ENCODE data around the gene MARK3. TPM values are rescaled to one million over a fixed set of nuclear protein-coding genes. Genes with fewer than 3 reads are reported as not detected.

Gene MARK3
- total and polyA plus RNA-seq, 2 of the 13 experiments (the other 11 are each of a cell fraction or from before 2014, with no cell fraction given) = 47.7 to 56.6 TPM

- H3K79me2 ChIP-seq (ENCODE audit: insufficient read depth, low read length) = peaks cover 27% of the 10 kb centered on the region
- peaks cover 34% of the 10 kb centered on the region for H3K4me1 ChIP-seq (ENCODE audit: insufficient read depth, low read length)
- peaks cover 39% of the 10 kb centered on the region for H4K20me1 ChIP-seq (ENCODE audit: insufficient read depth, low read length)
- DNase-seq (ENCODE audit: low spot score) (no peak), ATAC-seq (no peak), FAIRE-seq (no peak)
- H3K27me3 ChIP-seq (ENCODE audit: control insufficient read depth in 1 of 2, insufficient read depth in 2 of 2, low read length in 2 of 2) = no peaks in the 10 kb centered on the region; a peak in 1 of 5 replicates
- WGBS (ENCODE audit: low lambda C conversion rate) = 94% methylated on average over 3 of the region's 3 CpGs
- H3K4me2 ChIP-seq (ENCODE audit: low read depth, low read length) = no peak overlapping the region
- POLR2A ChIA-PET = no interaction called here
- BruUV-seq (replicated peaks) = no TSS peak
- intact Hi-C loops (cut with micrococcal nuclease; ENCODE audit: unreplicated experiment) = no loop called here
- CTCF ChIA-PET (ENCODE audit: low intra/inter-chr PET ratio, low total read pairs) = no interaction called here
- no peak overlapping the region for H3K9ac ChIP-seq (ENCODE audit: insufficient read depth, low read depth, low read length)
- H3K27ac ChIP-seq (ENCODE audit: extremely low read length, insufficient read depth, low read length) = no peak overlapping the region
- H3K9me3 ChIP-seq (ENCODE audit: low read length) = no peaks in the 10 kb centered on the region
- H3K36me3 ChIP-seq (replicated peaks in 1 of 2; ENCODE audit: control insufficient read depth in 1 of 2, insufficient read depth in 2 of 2, low read length in 2 of 2) = peaks cover 31 to 78% of the 10 kb centered on the region in 2 experiments
- in situ Hi-C loops (cut with HindIII; ENCODE audit: extremely low pct_ligation_motif_present, low pct_unique_long_range_greater_than_20kb) = no loop called here
- H2AFZ ChIP-seq (ENCODE audit: low read length) = no peak overlapping the region
- H3K4me3 ChIP-seq (replicated peaks in 1 of 3; ENCODE audit: insufficient read depth in 1 of 3, low read depth in 2 of 3, low read length in 3 of 3) = no peak overlapping the region
- TF ChIP-seq ZNF282 (IDR thresholded peaks at IDR 0.05; ENCODE audit: partially characterized antibody) (no peak), ELF4 (CRISPR knock-in tag; IDR thresholded peaks at IDR 0.05; ENCODE audit: borderline replicate concordance) (no peak), ZNF124 (CRISPR knock-in tag; IDR thresholded peaks at IDR 0.05) (no peak), IRF9 (CRISPR knock-in tag; IDR thresholded peaks at IDR 0.05; ENCODE audit: borderline replicate concordance) (no peak), ZNF24 (IDR thresholded peaks at IDR 0.05) (no peak), ZMYM4 (CRISPR knock-in tag; IDR thresholded peaks at IDR 0.05) (no peak), ZNF547 (CRISPR knock-in tag; IDR thresholded peaks at IDR 0.05) (no peak), ZNF503 (CRISPR knock-in tag; IDR thresholded peaks at IDR 0.05) (no peak), ZNF367 (CRISPR knock-in tag; IDR thresholded peaks at IDR 0.05; ENCODE audit: borderline replicate concordance) (no peak), CENPX (CRISPR knock-in tag; IDR thresholded peaks at IDR 0.05) (no peak), NRL (CRISPR knock-in tag; IDR thresholded peaks at IDR 0.05; ENCODE audit: borderline replicate concordance) (no peak), ZNF230 (CRISPR knock-in tag; IDR thresholded peaks at IDR 0.05) (no peak), FOXM1 (CRISPR knock-in tag; IDR thresholded peaks at IDR 0.05) (no peak), ZNF383 (CRISPR knock-in tag; IDR thresholded peaks at IDR 0.05; ENCODE audit: borderline replicate concordance) (no peak), RBAK (CRISPR knock-in tag; IDR thresholded peaks at IDR 0.05) (no peak), RBM22 (optimal IDR thresholded peaks at IDR 0.05; ENCODE audit: low read length) (no peak), STAG1 (CRISPR knock-in tag; IDR thresholded peaks at IDR 0.05) (no peak)
- TF ChIP-seq, protein P1, sequence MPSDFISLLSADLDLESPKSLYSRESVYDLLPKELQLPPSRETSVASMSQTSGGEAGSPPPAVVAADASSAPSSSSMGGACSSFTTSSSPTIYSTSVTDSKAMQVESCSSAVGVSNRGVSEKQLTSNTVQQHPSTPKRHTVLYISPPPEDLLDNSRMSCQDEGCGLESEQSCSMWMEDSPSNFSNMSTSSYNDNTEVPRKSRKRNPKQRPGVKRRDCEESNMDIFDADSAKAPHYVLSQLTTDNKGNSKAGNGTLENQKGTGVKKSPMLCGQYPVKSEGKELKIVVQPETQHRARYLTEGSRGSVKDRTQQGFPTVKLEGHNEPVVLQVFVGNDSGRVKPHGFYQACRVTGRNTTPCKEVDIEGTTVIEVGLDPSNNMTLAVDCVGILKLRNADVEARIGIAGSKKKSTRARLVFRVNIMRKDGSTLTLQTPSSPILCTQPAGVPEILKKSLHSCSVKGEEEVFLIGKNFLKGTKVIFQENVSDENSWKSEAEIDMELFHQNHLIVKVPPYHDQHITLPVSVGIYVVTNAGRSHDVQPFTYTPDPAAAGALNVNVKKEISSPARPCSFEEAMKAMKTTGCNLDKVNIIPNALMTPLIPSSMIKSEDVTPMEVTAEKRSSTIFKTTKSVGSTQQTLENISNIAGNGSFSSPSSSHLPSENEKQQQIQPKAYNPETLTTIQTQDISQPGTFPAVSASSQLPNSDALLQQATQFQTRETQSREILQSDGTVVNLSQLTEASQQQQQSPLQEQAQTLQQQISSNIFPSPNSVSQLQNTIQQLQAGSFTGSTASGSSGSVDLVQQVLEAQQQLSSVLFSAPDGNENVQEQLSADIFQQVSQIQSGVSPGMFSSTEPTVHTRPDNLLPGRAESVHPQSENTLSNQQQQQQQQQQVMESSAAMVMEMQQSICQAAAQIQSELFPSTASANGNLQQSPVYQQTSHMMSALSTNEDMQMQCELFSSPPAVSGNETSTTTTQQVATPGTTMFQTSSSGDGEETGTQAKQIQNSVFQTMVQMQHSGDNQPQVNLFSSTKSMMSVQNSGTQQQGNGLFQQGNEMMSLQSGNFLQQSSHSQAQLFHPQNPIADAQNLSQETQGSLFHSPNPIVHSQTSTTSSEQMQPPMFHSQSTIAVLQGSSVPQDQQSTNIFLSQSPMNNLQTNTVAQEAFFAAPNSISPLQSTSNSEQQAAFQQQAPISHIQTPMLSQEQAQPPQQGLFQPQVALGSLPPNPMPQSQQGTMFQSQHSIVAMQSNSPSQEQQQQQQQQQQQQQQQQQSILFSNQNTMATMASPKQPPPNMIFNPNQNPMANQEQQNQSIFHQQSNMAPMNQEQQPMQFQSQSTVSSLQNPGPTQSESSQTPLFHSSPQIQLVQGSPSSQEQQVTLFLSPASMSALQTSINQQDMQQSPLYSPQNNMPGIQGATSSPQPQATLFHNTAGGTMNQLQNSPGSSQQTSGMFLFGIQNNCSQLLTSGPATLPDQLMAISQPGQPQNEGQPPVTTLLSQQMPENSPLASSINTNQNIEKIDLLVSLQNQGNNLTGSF (CRISPR knock-in tag; IDR thresholded peaks at IDR 0.05) = no peak
These were observed 47.4 kb upstream of the MARK3 start for GRCh38 chr14:103337794-103338193.
